Measurements from ENCODE around the gene CIBAR2. TPM values are rescaled to one million over a fixed set of nuclear protein-coding genes. Genes with fewer than 3 reads are reported as not detected.

The CIBAR2 gene
- total and polyA plus RNA-seq, 2 donors (not counting 1 experiment from before 2014, with no cell fraction given): not detected

GRCh38 chr16:85152414-85153030, 40.2 kb upstream of the CIBAR2 start:
- H3K79me2 ChIP-seq (ENCODE audit: control insufficient read depth, insufficient read depth, low read length): no peaks in the 10 kb centered on the region
- H4K20me1 ChIP-seq (ENCODE audit: control insufficient read depth, extremely low read depth, insufficient read depth, low read length): no peaks in the 10 kb centered on the region
- no peaks in the 10 kb centered on the region for H3K36me3 ChIP-seq (ENCODE audit: control insufficient read depth, insufficient read depth, low read length)
- H2AFZ ChIP-seq (ENCODE audit: low read length): no peak overlapping the region
- H3K9me3 ChIP-seq (ENCODE audit: control insufficient read depth, insufficient read depth, low read depth, low read length): no peaks in the 10 kb centered on the region
- no peak overlapping the region for H3K9ac ChIP-seq (ENCODE audit: insufficient read depth, low read length)
- no peak overlapping the region for H3K27ac ChIP-seq (ENCODE audit: insufficient read depth, low read length)
- H3K4me1 ChIP-seq (ENCODE audit: control insufficient read depth, extremely low read depth, insufficient read depth, low read length): peaks cover 10% of the 10 kb centered on the region
- H3K4me2 ChIP-seq (ENCODE audit: extremely low read depth, insufficient read depth, low read length): no peak overlapping the region
- no peaks in the 10 kb centered on the region for H3K27me3 ChIP-seq (ENCODE audit: control insufficient read depth, insufficient read depth, low read length)
- no peak for DNase-seq (ENCODE audit: low read depth in 2 of 2)
- TF ChIP-seq CTCF (conservative IDR thresholded peaks at IDR 0.05 in 1 of 2, IDR thresholded peaks at IDR 0.05 in 1 of 2; ENCODE audit: low read depth in 1 of 2, low read length in 2 of 2) (no peak), EZH2 (IDR thresholded peaks at IDR 0.05; ENCODE audit: low read length, missing control alignments) (no peak)
- H3K4me3 ChIP-seq (replicated peaks in 1 of 4; ENCODE audit: control extremely low read depth in 1 of 4, insufficient read depth in 1 of 4, low read depth in 3 of 4, low read length in 4 of 4): no peak overlapping the region

GRCh38 chr16:85151603-85152413, 39.5 kb upstream of the CIBAR2 start:
- peak overlapping the region; percentile 44 for H3K4me2 ChIP-seq (ENCODE audit: extremely low read depth, insufficient read depth, low read length)
- H2AFZ ChIP-seq (ENCODE audit: low read length): peak overlapping the region; percentile 39
- DNase-seq (ENCODE audit: low read depth in 2 of 2): peak; percentile 83 to 84
- TF ChIP-seq EZH2 (IDR thresholded peaks at IDR 0.05; ENCODE audit: low read length, missing control alignments): no peak
- TF ChIP-seq CTCF (conservative IDR thresholded peaks at IDR 0.05 in 1 of 2, IDR thresholded peaks at IDR 0.05 in 1 of 2; ENCODE audit: low read depth in 1 of 2, low read length in 2 of 2): no peak
- H3K27ac ChIP-seq (ENCODE audit: insufficient read depth, low read length): no peak overlapping the region
- H3K4me3 ChIP-seq (replicated peaks in 1 of 4; ENCODE audit: control extremely low read depth in 1 of 4, insufficient read depth in 1 of 4, low read depth in 3 of 4, low read length in 4 of 4): no peak overlapping the region
- no peaks in the 10 kb centered on the region for H3K79me2 ChIP-seq (ENCODE audit: control insufficient read depth, insufficient read depth, low read length)
- H3K4me1 ChIP-seq (ENCODE audit: control insufficient read depth, extremely low read depth, insufficient read depth, low read length): peaks cover 10% of the 10 kb centered on the region
- H3K9ac ChIP-seq (ENCODE audit: insufficient read depth, low read length): no peak overlapping the region
- no peaks in the 10 kb centered on the region for H4K20me1 ChIP-seq (ENCODE audit: control insufficient read depth, extremely low read depth, insufficient read depth, low read length)
- H3K36me3 ChIP-seq (ENCODE audit: control insufficient read depth, insufficient read depth, low read length): no peaks in the 10 kb centered on the region
- no peaks in the 10 kb centered on the region for H3K9me3 ChIP-seq (ENCODE audit: control insufficient read depth, insufficient read depth, low read depth, low read length)
- no peaks in the 10 kb centered on the region for H3K27me3 ChIP-seq (ENCODE audit: control insufficient read depth, insufficient read depth, low read length)

GRCh38 chr16:85151079-85151602, 38.9 kb upstream of the CIBAR2 start:
- Histone ChIP-seq H3K9me3 (ENCODE audit: control insufficient read depth, insufficient read depth, low read depth, low read length) (no peaks in the 10 kb centered on the region), H3K36me3 (ENCODE audit: control insufficient read depth, insufficient read depth, low read length) (no peaks in the 10 kb centered on the region), H4K20me1 (ENCODE audit: control insufficient read depth, extremely low read depth, insufficient read depth, low read length) (no peaks in the 10 kb centered on the region), H3K27me3 (ENCODE audit: control insufficient read depth, insufficient read depth, low read length) (no peaks in the 10 kb centered on the region), H3K9ac (ENCODE audit: insufficient read depth, low read length) (no peak overlapping the region), H2AFZ (ENCODE audit: low read length) (peak overlapping the region; percentile 39), H3K79me2 (ENCODE audit: control insufficient read depth, insufficient read depth, low read length) (no peaks in the 10 kb centered on the region), H3K4me1 (ENCODE audit: control insufficient read depth, extremely low read depth, insufficient read depth, low read length) (peaks cover 10% of the 10 kb centered on the region), H3K27ac (ENCODE audit: insufficient read depth, low read length) (no peak overlapping the region), H3K4me3 (replicated peaks in 1 of 4; ENCODE audit: control extremely low read depth in 1 of 4, insufficient read depth in 1 of 4, low read depth in 3 of 4, low read length in 4 of 4) (no peak overlapping the region), H3K4me2 (ENCODE audit: extremely low read depth, insufficient read depth, low read length) (peak overlapping the region; percentile 44)
- TF ChIP-seq EZH2 (IDR thresholded peaks at IDR 0.05; ENCODE audit: low read length, missing control alignments) (no peak), CTCF (conservative IDR thresholded peaks at IDR 0.05 in 1 of 2, IDR thresholded peaks at IDR 0.05 in 1 of 2; ENCODE audit: low read depth in 1 of 2, low read length in 2 of 2) (no peak)
- DNase-seq (ENCODE audit: low read depth in 2 of 2): no peak

Data from fibroblast of lung (primary cell).